ENCODE measurements around the gene NR2C2.
"Not testable (repeated sequence)": the region's sequence is repeated elsewhere in the genome, so short reads cannot be mapped to it uniquely, and the experiment has no call there.

NR2C2 gene

GRCh38 chr3:14947100-14947885, at the start of gene NR2C2:
NR2C2 (plus strand) TSS chr3:14947583; CDS start chr3:15003915, 56,332 bp downstream.
- peak; percentile 85 for DNase-seq

DNA sequence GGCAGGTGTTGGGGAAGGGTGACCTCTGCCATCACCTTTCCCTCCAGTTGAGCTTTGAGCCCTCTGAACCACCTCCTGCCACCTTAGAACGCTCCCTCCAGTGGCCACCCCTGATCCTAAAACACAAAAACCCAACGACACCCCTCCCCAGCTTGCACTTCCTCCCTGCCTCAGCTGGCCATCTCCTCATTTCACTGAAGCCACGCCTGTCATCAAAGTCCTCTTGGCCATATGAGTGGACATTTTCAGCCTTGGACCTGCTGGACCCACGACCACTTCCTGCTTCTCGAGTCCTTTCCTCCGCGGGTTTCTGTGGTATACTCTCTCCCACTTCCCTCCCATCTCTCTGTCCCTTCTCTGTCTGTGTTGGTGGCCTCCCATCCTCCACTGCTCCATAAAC, 48.5 kb upstream of the NR2C2 start:
- no peak for DNase-seq

GRCh38 chr3:14899993-14900618, 47.3 kb upstream of the NR2C2 start:
- DNase-seq = no peak

DNA sequence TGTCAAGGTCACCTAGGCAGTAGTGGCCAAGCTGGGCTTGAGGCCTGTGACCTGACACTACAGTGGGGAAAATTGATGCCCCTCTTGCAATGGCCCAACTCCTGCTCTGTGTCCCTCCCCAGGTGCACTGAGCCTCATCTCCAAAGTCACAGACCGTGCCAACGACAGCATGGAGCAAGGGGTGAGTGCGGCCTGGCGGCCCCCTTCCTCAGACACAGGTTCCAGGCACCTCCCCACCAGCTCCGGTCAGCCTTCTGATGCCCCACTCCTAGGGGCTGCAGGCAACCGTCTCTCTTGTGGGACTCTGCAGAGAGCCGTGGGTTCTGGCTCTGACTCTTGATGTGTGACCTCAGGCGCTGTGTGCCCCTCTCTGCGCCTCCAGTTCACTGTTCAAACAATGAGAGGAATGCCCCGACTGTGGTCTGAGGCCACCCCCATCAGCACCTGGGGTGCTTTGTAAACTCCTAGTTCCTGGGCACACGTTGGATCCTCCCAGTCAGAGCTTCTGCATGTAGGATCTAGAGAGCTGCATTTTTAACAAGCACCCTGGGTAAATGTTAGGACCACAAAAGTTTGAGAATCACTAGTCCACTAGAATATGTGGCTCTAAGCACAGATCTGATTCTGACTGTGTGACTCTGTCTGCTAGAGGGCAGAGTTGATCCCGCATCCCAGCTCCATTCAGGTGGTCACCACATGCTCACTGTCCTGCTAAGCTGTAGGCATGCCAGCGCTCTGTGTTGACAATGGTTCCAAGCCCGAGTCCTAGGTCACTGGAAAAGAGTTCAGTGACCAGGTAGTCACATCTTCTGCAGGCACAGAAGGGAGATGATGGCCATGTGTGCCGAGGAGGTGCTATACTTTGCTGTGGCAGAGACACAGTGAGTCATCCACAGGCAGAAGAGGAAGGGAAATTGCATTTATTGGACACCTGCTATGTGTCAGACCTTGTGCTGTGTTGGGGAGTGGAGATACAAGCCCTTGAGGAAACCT, 46.2 kb upstream of the NR2C2 start:
- no peak for DNase-seq

- DNase-seq = no peak
Measured at GRCh38 chr3:14902719-14903118, 44.7 kb upstream of the NR2C2 start.

GRCh38 chr3:14903501-14903900, 43.9 kb upstream of the NR2C2 start:
- not testable (repeated sequence) for DNase-seq

- DNase-seq = no peak
Measured at GRCh38 chr3:14905055-14905657, 42.2 kb upstream of the NR2C2 start.

GRCh38 chr3:14906355-14906971, 40.9 kb upstream of the NR2C2 start:
- no peak for DNase-seq

DNA sequence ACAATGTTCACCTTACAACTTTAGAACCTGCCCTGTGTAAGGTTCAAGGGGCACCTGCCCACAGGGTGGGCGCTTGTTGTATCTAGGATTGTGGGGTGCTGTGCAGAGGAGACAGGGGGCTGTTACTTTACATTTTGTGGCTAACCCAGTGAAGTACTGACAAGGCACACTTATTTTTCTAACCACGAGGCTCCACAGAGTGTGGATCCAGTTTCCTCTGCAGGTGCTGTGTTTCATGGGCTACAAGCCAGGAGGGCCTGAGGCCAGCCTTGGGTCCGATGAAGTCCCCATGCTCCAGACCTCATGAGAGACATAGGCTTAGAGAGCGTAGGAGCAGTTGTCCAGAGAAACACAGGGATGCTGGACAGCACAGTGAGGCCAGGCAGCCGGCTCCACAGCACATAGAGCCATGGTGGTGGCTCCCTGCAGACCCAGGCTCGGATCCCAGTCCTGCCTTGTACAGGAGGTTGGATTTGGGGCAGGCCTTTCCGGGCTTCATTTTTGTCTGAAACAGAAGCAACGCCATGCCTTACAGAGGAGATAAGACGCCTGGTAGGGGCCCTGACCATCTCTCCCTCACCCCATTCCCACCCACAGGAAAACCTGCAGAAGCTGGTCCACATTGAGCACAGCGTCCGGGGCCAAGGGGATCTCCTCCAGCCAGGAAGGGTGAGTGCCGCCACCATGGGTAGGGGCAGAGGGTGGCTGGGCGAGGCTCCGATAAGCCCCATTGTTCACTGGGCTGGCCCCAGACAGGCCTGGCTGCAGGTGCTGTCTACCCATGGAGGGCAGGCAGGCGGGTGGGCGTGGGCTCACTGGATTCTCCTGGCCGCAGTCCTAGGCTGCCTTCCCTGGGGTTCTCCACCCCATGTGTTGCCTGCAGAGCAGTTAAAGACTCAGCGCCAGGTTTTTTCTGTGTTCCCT, 40.1 kb upstream of the NR2C2 start:
- no peak for DNase-seq

DNA sequence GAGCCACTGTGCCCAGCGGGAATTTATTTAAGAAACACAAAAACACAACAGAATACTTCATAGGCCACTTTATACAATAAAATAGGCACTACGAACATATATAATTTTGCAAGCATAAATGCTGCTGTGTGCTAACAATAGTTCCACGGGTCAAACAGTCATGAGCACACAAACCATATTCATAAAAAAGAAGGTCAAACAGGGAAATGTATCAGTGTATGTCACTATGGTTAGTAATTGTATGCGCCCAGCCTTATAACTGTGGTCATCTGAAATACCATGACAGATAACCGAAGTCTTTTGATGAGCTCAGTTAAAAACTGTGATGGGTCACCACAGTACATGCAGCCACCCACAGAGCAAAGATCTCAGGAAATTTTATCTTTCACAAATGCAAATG, 38.1 kb upstream of the NR2C2 start:
- DNase-seq = no peak

- no peak for DNase-seq
Measured at GRCh38 chr3:14911651-14912050, 35.7 kb upstream of the NR2C2 start.

GRCh38 chr3:14913071-14913925, 34.1 kb upstream of the NR2C2 start:
- DNase-seq = no peak

DNA sequence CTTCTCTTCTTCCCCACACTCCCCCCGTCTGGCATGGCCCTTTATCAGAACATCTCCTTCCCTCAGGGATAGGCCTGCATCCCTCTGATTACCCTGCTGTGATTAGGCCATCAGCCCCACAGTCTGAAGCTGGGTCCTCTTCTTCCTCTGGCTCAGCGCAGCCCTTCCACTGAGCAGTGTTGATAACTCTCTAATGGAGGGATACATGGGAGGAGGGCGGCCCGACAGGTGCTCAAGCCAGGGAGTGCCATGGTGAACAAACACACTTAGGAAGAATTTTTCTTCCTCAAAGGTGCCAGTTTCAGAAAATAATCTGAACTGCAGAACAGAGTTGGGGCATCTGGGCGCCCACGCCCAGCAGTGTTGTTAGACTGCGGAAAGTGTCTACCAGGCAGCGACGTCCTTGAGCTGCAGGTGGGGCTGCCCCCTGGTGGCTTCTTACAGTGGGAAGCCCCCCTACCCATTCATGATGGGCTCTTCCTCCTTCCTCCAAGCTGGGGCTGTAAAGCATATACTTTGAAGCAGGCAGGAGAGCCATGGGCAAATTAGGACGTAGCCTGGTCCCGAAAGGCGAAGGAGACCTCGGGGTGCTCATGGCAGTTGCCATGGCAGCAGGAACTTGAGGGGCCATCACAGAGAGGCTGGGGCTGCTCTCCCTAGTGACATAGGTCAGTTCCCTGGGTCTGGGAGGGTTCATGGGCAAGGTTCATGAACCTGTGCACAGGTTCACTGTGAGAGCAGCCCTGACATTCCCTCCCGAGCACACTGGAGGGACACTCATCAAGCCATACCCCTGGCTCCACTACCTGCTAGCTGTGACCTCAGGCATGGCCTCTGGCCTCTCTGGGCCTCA, 33.2 kb upstream of the NR2C2 start:
- no peak for DNase-seq

DNA sequence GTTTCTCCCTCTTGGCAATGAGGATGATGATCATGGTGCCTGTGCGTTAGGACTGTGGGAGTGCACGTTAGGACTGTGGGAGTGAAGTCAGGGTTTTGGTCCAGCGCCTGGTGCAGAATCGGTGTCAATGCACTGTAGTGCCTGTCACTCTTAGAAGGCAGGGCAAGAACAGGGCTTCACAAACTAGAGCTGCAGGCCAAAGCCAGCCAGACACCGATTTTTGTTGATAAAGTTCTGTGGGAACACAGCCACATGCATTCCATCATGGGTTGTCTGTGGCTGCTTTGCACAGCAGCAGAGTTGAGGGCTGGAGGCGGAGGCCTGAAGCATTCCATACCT, 32.6 kb upstream of the NR2C2 start:
- DNase-seq = no peak

DNA sequence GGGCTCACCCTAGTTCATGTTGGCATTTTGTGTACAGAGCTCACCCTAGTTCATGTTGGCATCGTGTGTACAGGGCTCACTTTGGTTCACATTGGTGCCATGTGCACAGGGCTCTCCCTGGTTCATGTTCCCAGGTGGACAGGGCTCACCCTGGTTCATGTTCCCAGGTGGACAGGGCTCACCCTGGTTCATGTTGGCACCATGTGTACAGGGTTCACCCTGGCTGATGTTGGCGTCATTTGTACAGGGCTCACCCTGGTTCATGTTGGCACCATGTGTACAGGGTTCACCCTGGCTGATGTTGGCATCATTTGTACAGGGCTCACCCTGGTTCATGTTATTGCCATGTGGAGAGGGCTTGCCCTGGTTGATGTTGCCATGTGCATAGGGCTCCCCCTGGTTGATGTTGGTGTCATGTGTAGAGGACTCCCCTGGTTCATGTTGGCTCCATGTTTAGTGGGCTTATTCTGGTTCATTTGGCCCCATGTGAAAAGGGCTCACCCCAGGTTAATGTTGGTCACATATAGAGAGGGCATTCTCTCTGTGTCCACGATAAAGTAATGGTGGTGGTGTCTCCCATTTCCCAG, 31.7 kb upstream of the NR2C2 start:
- no peak for DNase-seq

- no peak for DNase-seq
Measured at GRCh38 chr3:14918356-14918860, 29.0 kb upstream of the NR2C2 start.

DNA sequence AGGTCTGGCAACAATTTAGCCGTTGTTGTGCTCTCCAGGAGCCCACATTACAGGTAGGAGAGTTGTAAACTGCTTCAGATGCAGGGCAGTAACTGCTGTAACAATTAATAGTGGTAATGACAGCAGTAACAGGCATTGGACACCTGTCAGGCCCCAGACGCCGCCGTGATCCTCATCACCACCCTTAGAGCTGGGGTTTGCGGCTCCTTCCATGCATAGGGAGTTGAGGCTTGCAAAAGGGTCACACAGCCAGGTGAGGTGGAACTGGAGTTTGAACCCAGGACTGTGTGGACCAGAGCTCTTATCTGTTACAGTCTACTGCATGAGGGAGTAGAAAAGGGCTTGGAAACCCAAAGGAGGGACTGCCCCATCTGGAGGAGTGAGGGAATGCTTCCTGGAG, 26.8 kb upstream of the NR2C2 start:
- no peak for DNase-seq

DNA sequence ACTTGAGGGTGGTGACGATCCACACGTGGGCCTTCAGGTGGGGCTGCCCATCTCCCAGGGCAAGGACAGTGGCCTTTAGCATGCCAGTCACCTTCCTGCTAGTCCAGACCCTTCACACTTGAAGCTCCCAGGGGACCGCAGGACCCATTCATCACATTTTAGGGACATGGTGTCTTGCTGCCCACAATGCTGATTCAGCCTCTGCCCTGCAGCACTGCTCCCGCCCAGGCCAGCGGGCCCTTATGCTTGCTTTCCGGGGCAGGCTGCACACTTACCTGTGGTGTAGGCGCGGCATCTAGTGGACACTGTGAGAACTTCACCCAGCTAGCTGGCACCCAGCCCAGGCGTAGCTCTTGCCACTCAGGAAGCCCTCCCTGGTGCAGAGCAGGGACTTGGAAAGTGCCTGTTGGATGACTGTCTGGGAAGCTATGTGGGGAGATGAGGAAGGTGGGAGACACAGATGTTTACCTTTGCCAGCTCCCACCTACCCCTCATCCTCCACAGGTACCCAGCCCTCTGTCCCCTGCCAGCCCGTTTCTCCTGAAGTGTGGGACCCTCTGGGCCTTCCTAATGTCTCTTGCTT, 26.3 kb upstream of the NR2C2 start:
- DNase-seq = peak; percentile 84

Data from fibroblast of skin of right biceps (primary cell).